Effector memory CD8-positive, alpha-beta T cell (primary cell): Measurements from ENCODE around the gene TLE6.
A peak's percentile ranks its signal among the peaks of the same experiment; 100 is the strongest.
"Not testable (repeated sequence)": the region's sequence is repeated elsewhere in the genome, so short reads cannot be mapped to it uniquely, and the experiment has no call there.

Source experiments
- ATAC-seq: fragments of 150-1000 bp; cut with Tn5 transposase; replicated peaks from 2 replicates; pipeline ENCODE4 v1.10.0; 2021; ENCODE audit warnings: mild to moderate bottlenecking, moderate library complexity
- DNase-seq, 3 experiments: peaks; one replicate each; pipeline ENCODE4 v3.0.0; 2021
- H3K27ac Mint-ChIP-seq, 2 donors: one replicate each; pipeline ENCODE4 v1.8.0; 2022; ENCODE audit warnings: mild to moderate bottlenecking in 2 of 2, mixed read lengths in 2 of 2, moderate library complexity in 2 of 2
- H3K27me3 Mint-ChIP-seq, 2 donors: one replicate each; pipeline ENCODE4 v1.8.0; 2022; ENCODE audit warnings: mixed read lengths in 2 of 2
- H3K36me3 Mint-ChIP-seq: one replicate; pipeline ENCODE4 v1.8.0; 2022; ENCODE audit warnings: mild to moderate bottlenecking, moderate library complexity, mixed read lengths; ENCODE audit not compliant: insufficient read depth
- H3K4me1 Mint-ChIP-seq, 2 donors: one replicate each; pipeline ENCODE4 v1.8.0; 2022; ENCODE audit warnings: low read depth in 2 of 2, mixed read lengths in 2 of 2
- H3K4me3 Mint-ChIP-seq, 2 donors: one replicate each; pipeline ENCODE4 v1.8.0; 2022; ENCODE audit warnings: mild to moderate bottlenecking in 2 of 2, mixed read lengths in 2 of 2, moderate library complexity in 2 of 2
- H3K9me3 Mint-ChIP-seq, 2 donors: one replicate each; pipeline ENCODE4 v1.8.0; 2022; ENCODE audit warnings: mixed read lengths in 2 of 2

The TLE6 gene

DNA sequence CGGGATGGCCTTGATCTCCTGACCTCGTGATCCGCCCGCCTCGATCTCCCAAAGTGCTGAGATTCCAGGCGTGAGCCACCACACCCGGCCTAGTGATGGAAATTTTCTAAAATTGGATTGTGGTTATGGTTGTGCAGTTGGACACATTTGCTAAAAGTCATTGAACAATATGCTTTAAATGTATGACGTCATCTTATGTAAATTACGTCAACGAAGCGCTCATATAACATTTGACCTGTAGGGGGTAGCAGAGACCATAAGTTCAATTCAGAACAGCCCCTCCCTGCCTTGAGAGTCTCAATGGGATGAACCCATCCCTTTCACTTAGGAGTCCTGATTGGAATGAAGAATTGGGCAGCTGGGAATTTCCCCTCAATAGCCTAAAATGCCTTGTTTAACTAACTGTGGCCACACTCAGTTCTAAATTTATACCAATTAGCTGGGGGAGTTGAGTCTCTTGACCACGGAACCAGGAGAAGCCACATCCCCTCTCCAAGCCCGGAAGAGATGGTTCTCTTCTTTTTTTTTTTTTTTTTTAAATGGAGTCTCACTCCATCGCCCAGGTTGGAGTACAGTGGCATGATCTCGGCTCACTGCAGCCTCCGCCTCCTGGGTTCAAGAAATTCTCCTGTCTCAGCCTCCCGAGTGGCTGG is 15.2 kb upstream of the TLE6 start:
- no peaks in the 10 kb centered on the region for H3K9me3 Mint-ChIP-seq
- ATAC-seq (peak; percentile 72), DNase-seq (peak; percentile 49 to 81 (median 53))
- no peak overlapping the region for H3K4me3 Mint-ChIP-seq
- H3K27ac Mint-ChIP-seq: peak overlapping the region; percentile 9 to 59
- peaks cover 5% of the 10 kb centered on the region for H3K36me3 Mint-ChIP-seq
- H3K4me1 Mint-ChIP-seq: peaks cover 0 to 3% of the 10 kb centered on the region in 2 donors
- peaks cover 0 to 5% of the 10 kb centered on the region in 2 donors for H3K27me3 Mint-ChIP-seq

DNA sequence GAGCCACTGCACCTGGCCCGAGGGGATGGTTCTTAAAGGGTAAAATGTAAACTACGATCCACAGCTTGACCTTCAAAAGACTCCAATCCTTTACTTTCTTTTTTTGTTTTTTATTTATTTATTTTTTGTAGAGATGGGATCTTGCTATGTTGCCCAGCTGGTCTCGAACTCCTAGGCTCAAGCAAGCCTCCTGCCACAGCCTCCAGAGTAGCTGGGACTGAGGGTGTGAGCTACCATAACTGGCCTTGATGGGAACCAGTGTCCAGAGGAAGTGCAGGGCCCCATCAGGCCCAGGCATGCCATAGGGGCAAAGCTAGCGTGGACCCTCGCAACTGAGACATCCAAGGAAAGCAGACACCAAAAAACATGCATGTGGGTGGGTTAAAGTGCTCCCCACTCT is 14.2 kb upstream of the TLE6 start:
- ATAC-seq (no peak), DNase-seq (no peak)
- H3K4me3 Mint-ChIP-seq: no peak overlapping the region
- no peaks in the 10 kb centered on the region for H3K9me3 Mint-ChIP-seq
- H3K27me3 Mint-ChIP-seq: peaks cover 0 to 8% of the 10 kb centered on the region in 2 donors
- peaks cover 0 to 3% of the 10 kb centered on the region in 2 donors for H3K4me1 Mint-ChIP-seq
- no peak overlapping the region for H3K27ac Mint-ChIP-seq
- H3K36me3 Mint-ChIP-seq: peaks cover 5% of the 10 kb centered on the region

DNA sequence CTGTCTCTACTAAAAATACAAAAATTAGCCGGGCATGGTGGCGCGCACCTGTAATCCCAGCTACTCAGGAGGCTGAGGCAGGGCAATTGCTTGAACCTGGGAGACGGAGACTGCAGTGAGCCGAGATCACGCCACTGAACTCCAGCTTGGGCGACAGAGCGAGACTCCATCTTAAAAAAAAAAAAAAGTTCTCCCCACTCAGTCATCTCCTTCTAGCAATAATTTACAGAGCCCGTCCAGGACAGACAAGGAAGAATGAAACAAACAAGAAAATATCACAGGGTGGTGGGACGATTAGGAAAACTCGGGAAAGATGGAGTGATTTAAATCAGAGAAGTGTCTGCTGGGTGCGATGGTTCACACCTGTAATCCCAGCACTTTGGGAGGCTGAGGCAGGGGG is 13.7 kb upstream of the TLE6 start:
- H3K4me3 Mint-ChIP-seq, ATAC-seq, H3K4me1 Mint-ChIP-seq, H3K27ac Mint-ChIP-seq, H3K9me3 Mint-ChIP-seq, H3K36me3 Mint-ChIP-seq, DNase-seq: not testable (repeated sequence)
- H3K27me3 Mint-ChIP-seq: peaks cover 0 to 11% of the 10 kb centered on the region in 2 donors

DNA sequence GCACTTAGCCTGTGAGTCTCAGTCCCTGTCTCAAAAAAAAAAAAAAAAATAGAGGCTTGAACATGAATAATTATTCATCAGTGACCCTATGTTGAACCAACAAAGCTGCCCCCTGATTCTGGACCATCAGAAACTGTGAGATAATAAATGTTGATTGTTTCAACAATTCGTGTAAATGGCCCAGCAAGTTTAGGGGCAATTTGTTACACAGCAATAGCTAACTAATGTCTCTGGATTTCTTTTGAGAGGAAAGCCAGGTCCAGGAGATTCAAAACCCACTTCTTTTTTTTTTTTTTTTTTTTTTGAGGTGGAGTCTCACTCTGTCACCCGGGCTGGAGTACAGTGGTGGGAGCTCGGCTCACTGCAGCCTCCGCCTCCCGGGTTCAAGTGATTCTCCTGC is 12.5 kb upstream of the TLE6 start:
- ATAC-seq (no peak), DNase-seq (no peak)
- H3K27me3 Mint-ChIP-seq: peaks cover 0 to 6% of the 10 kb centered on the region in 2 donors
- H3K9me3 Mint-ChIP-seq: no peaks in the 10 kb centered on the region
- peaks cover 0 to 3% of the 10 kb centered on the region in 2 donors for H3K4me1 Mint-ChIP-seq
- H3K36me3 Mint-ChIP-seq: peaks cover 5% of the 10 kb centered on the region
- no peak overlapping the region for H3K4me3 Mint-ChIP-seq
- H3K27ac Mint-ChIP-seq: no peak overlapping the region

DNA sequence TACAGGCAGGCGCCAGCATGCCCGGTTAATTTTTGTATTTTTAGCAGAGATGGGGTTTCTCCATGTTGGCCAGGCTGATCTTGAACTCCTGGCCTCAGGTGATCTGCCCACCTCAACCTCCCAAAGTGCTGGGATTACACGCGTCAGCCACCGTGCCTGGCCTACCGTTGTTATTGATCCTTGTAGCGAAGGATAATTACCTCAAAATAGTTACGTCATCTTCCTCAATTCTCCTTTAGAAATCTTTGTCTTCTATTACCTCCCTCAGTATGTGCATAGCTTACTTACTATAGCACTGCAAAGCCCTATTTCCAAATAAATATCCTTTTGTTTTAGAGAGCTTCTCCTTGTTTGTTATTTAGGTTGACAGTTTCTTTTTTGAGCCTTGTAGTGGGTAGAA is 9.4 kb upstream of the TLE6 start:
- no peak for DNase-seq
- Mint-ChIP-seq H3K4me1 (no peaks in the 10 kb centered on the region), H3K4me3 (no peak overlapping the region), H3K9me3 (no peaks in the 10 kb centered on the region), H3K27me3 (peaks cover 6 to 9% of the 10 kb centered on the region in 2 donors), H3K36me3 (peaks cover 5% of the 10 kb centered on the region), H3K27ac (no peak overlapping the region)
- ATAC-seq: no peak

DNA sequence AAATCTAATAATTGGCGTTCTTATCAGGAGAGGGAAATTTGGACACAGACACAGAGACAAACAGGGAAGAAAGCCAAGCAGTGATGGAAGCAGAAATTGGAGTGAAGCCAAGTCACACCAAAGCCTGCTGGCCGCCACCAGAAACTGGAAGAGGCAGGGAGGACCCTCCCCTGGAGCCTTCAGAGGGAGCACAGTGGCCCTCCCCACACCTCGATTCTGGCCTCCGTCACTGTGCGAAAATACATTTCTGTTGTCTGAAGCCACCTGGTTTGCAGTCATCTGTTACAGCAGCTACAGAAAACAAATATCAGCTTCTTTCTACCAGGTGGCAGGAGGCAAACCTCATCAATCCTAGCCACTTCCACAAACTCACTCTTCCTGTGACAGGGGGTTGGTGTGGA is 8.3 kb upstream of the TLE6 start:
- H3K27me3 Mint-ChIP-seq: peaks cover 13 to 19% of the 10 kb centered on the region in 2 donors
- ATAC-seq (no peak), DNase-seq (no peak)
- no peaks in the 10 kb centered on the region for H3K9me3 Mint-ChIP-seq
- H3K36me3 Mint-ChIP-seq: peaks cover 3% of the 10 kb centered on the region
- H3K4me3 Mint-ChIP-seq: no peak overlapping the region
- no peak overlapping the region for H3K27ac Mint-ChIP-seq
- H3K4me1 Mint-ChIP-seq: no peaks in the 10 kb centered on the region

DNA sequence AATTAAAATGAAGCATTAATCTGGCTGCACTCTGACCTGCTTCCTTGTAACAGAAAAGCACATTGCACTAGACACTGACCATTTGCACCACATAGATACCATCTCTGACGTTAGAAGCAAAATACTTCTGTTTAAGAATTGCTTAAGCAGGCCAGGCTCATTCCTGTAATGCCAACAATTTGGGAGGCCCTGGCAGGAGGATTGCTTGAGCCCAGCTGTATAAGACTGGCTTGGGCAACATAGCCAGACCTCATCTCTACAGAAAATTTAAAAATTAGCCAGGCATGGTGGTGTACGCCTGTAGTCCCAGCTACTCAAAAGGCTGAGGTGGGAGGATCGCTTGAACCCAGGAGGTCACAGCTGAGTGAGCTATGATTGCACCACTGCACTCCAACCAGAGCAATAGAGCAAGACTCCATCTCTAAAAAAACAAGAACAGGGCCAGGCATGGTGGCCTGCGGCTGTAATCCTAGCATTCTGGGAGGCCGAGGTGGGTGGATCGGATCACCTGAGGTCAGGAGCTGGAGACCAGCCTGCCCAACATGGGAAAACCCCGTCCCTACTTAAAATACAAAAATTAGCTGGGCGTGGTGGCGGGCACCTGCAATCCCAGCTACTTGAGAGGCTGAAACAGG is 7.0 kb upstream of the TLE6 start:
- ATAC-seq (no peak), DNase-seq (no peak)
- Mint-ChIP-seq H3K9me3 (no peaks in the 10 kb centered on the region), H3K27me3 (peaks cover 20 to 28% of the 10 kb centered on the region in 2 donors), H3K4me1 (no peaks in the 10 kb centered on the region), H3K27ac (peak overlapping the region in 1 of 2 donors; percentile 46), H3K4me3 (no peak overlapping the region), H3K36me3 (peaks cover 3% of the 10 kb centered on the region)

DNA sequence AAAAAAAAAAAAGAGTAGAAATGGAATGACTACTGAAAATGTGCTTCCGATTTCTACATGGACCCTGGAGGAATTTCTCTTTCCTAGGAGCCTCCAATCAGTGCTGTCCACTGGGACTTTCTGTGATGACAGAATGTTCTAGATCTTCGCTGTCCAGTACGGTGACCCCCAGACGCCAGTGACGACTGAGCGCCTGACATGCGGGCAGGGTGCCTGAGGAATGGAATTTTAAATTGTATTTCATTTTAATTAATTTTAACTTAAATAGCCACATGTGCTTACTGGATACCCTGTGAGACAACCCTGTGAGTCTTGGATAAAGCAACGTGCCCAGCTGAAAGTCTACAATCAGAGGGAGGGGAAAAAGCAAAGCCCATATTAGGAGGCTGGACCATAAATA is 4.1 kb upstream of the TLE6 start:
- H3K27me3 Mint-ChIP-seq: peaks cover 16 to 28% of the 10 kb centered on the region in 2 donors
- H3K4me3 Mint-ChIP-seq: no peak overlapping the region
- peaks cover 7 to 13% of the 10 kb centered on the region in 2 donors for H3K4me1 Mint-ChIP-seq
- DNase-seq (no peak), ATAC-seq (no peak)
- H3K9me3 Mint-ChIP-seq: no peaks in the 10 kb centered on the region
- no peak overlapping the region for H3K27ac Mint-ChIP-seq
- peaks cover 8% of the 10 kb centered on the region for H3K36me3 Mint-ChIP-seq

DNA sequence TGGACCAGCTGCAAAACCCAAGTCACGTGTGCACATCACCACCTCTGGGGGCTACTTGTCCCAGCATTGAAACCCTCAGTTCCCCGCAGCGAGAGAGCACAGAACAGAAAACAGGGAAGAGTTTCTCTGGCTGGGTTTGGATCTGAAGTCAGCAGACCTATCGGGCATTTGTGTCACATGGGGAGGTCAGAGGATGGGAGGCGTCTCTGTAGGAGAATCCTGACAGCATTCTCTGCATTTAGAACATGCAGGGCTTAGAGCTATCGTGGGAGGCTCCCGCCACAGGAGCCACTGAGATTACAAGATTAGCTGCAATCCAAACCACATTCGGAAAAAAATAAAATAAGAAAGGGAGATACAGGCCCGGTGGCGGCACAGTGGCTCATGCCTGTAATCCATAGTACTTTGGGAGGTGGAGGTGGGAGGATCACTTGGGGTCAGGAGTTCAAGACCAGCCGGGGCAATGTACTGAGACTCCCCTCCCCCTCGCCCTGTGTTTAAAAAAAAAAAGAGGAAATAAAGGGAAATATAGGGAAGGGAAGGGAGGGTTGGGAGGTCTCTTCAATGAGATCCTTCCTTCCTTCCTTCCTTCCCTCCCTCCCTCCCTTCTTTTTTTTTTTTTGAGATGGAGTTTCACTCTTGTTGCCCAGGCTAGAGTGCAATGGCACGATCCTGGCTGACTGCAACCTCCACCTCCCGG is 2.9 kb upstream of the TLE6 start:
- Mint-ChIP-seq H3K36me3 (peaks cover 8% of the 10 kb centered on the region), H3K27ac (no peak overlapping the region), H3K4me1 (peaks cover 7 to 13% of the 10 kb centered on the region in 2 donors), H3K27me3 (peaks cover 14 to 28% of the 10 kb centered on the region in 2 donors), H3K9me3 (no peaks in the 10 kb centered on the region), H3K4me3 (no peak overlapping the region)
- DNase-seq (no peak), ATAC-seq (no peak)

DNA sequence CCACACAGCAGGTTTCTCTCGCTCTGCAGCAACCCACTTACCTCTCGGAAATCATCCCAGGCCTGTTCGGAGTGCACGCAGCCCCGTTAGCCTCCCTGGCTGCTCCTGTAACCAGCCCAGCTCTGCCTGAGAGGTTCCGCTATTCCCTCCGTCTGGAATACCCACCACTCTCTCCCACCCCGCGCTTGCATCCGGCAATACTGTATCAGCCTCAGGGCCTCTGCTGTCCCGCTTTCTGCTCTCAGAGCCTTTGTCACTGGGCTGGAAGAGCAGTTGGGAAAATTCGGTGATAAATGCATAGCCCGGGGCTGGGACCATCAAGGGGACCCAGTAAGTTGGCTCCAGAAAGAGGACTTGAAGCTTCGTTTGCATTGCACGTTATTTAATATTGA is 759 bp upstream of the TLE6 start:
- Mint-ChIP-seq H3K4me1 (peaks cover 7 to 13% of the 10 kb centered on the region in 2 donors), H3K36me3 (peaks cover 8% of the 10 kb centered on the region), H3K4me3 (peak overlapping the region; percentile 88 to 92), H3K27ac (peak overlapping the region in 1 of 2 donors; percentile 90), H3K9me3 (no peaks in the 10 kb centered on the region), H3K27me3 (peaks cover 18 to 32% of the 10 kb centered on the region in 2 donors)
- no peak for DNase-seq
- no peak for ATAC-seq

DNA sequence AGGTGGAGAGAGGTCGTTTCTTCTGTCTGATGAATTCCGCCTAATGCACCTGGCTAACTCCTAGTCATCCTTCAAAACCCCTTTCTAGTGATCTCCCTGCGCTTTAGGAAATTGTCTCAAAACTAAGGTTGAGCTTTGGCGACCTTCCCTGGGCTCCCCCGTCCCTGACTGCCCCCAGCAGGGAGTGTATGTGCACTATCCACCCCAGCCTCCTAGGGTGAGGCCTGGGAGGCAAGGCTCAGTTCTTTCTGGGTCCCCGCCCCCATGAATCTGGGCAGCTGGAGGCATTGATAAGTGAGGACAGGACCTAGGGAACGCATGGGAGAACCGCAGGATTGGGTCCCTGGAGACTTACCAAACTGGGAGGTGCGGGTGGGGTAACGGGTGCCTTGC is 378 bp downstream of the TLE6 start:
- H3K4me3 Mint-ChIP-seq: peak overlapping the region in 1 of 2 donors; percentile 92
- peak overlapping the region in 1 of 2 donors; percentile 49 for H3K27ac Mint-ChIP-seq
- H3K27me3 Mint-ChIP-seq: peaks cover 24 to 36% of the 10 kb centered on the region in 2 donors
- peaks cover 8% of the 10 kb centered on the region for H3K36me3 Mint-ChIP-seq
- DNase-seq (no peak), ATAC-seq (no peak)
- H3K4me1 Mint-ChIP-seq: peaks cover 7 to 13% of the 10 kb centered on the region in 2 donors
- H3K9me3 Mint-ChIP-seq: no peaks in the 10 kb centered on the region

DNA sequence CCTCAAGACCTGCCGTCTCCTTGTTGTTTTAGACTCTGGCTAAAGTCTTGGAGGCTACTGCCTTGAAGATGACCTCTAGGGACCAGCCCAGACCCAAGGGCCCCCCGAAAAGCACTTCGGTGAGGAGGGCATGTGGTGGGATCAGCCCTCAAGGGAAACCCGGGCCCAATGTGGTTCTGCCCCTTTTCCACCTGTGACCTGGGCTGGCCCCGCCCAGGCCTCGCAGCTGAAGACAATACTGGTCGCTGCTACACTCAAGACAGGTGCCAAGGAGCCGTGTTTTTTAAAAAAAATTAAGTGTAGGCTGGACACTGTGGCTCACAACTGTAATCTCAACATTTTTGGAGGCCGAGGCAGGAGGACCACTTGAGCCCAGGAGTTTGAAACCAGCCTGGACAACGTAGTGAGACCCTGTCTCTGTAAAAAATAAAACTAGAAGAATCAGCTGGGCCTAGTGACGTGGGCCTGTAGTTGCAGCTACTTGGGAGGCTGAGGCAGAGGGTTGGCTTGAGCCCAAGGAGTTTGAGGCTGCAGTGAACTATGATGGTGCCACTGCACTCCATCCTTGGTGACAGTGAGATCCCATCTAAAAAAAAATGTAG is 903 bp downstream of the TLE6 start:
- ATAC-seq: no peak
- no peak overlapping the region for H3K27ac Mint-ChIP-seq
- H3K4me3 Mint-ChIP-seq: no peak overlapping the region
- no peaks in the 10 kb centered on the region for H3K9me3 Mint-ChIP-seq
- H3K27me3 Mint-ChIP-seq: peaks cover 27 to 37% of the 10 kb centered on the region in 2 donors
- peaks cover 8% of the 10 kb centered on the region for H3K36me3 Mint-ChIP-seq
- H3K4me1 Mint-ChIP-seq: peaks cover 10 to 13% of the 10 kb centered on the region in 2 donors
- no peak for DNase-seq

DNA sequence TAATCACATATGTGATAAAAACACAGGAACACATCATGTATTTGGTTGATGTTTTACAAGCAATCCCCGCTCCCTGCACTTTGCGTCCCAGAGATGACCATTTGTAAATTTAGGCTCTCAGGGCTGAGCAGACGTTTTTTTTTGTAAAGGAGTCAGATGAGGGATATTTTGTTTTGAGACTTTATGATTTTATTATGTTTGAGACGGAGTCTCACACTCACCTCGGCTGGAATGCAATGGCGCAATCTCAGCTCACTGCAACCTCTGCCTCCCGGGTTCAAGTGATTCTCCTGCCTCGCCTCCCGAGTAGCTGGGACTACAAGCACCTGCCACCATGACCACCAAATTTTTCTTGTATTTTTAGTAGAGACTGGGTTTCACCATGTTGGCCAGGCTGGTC is 1.4 kb downstream of the TLE6 start:
- no peak for DNase-seq
- Mint-ChIP-seq H3K36me3 (peaks cover 5% of the 10 kb centered on the region), H3K27me3 (peaks cover 27 to 37% of the 10 kb centered on the region in 2 donors), H3K9me3 (no peaks in the 10 kb centered on the region), H3K4me1 (peaks cover 11 to 13% of the 10 kb centered on the region in 2 donors), H3K4me3 (no peak overlapping the region), H3K27ac (no peak overlapping the region)
- no peak for ATAC-seq
